DOHH2 (cell line): Measurements from ENCODE around the gene EEIG1.

Source experiments
- CTCF ChIP-seq: fragments of 200-600 bp; sonication (generic); IDR thresholded peaks from one replicate; pipeline ENCODE4 v1.5.1; 2014; ENCODE audit warnings: antibody characterized with exemption, mild to moderate bottlenecking, low read depth, low read length; ENCODE audit not compliant: poor library complexity, severe bottlenecking
- EZH2phosphoT487 ChIP-seq: fragments of 200-600 bp; sonication (generic); IDR thresholded peaks from 2 replicates; pipeline ENCODE4 v1.6.1; 2017; ENCODE audit warnings: borderline replicate concordance, mild to moderate bottlenecking, antibody characterized with exemption, low read length, moderate library complexity, mixed read lengths

GRCh38 chr9:128001779-128002298 is 21.1 kb upstream of the EEIG1 start:
- TF ChIP-seq CTCF, result no peak
- no peak for TF ChIP-seq EZH2phosphoT487
